SU-DHL-6 (cell line): ENCODE data around the gene TMEM187.

Experiments used
- H2AFZ ChIP-seq: fragments of 200-600 bp; sonication (generic); 2 replicates; pipeline ENCODE4 v1.6.1; 2014; ENCODE audit warnings: low read depth, mild to moderate bottlenecking, moderate library complexity, mixed read lengths, antibody characterized with exemption, low read length; ENCODE audit not compliant: severe bottlenecking
- H3F3A ChIP-seq: fragments of 200-600 bp; shearing (Covaris generic); 2 replicates; pipeline ENCODE4 v1.6.0; 2016; ENCODE audit warnings: antibody characterized with exemption, mild to moderate bottlenecking; ENCODE audit not compliant: insufficient read depth
- H3K27ac ChIP-seq: fragments of 200-600 bp; sonication (generic); 2 replicates; pipeline ENCODE4 v1.5.1; 2016; ENCODE audit warnings: low read depth, mild to moderate bottlenecking, low read length, moderate library complexity, mixed read lengths
- H3K27me3 ChIP-seq: fragments of 200-600 bp; sonication (generic), shearing (Covaris generic); 2 replicates; pipeline ENCODE4 v1.6.0; 2014; ENCODE audit warnings: mild to moderate bottlenecking, low read length
- H3K36me3 ChIP-seq: fragments of 200-600 bp; sonication (generic); 2 replicates; pipeline ENCODE4 v1.6.1; 2014; ENCODE audit warnings: mild to moderate bottlenecking, low read length, mixed read lengths
- H3K4me2 ChIP-seq: fragments of 300-600, 200-600 bp; shearing (Covaris generic), sonication (generic); 2 replicates; pipeline ENCODE4 v1.6.0; 2014; ENCODE audit warnings: low read length, low read depth, mild to moderate bottlenecking; ENCODE audit not compliant: poor library complexity, severe bottlenecking
- H3K4me3 ChIP-seq: fragments of 200-600 bp; sonication (generic); 2 replicates; pipeline ENCODE4 v1.5.1; 2014; ENCODE audit warnings: antibody characterized with exemption, low read length, mild to moderate bottlenecking, mixed read lengths; ENCODE audit not compliant: insufficient read depth, poor library complexity, severe bottlenecking
- H3K79me2 ChIP-seq: fragments of 200-600 bp; sonication (generic); 2 replicates; pipeline ENCODE4 v1.6.1; 2014; ENCODE audit warnings: mild to moderate bottlenecking, low read length, moderate library complexity; ENCODE audit not compliant: insufficient read depth
- H3K9ac ChIP-seq: fragments of 200-600 bp; sonication (generic); 2 replicates; pipeline ENCODE4 v1.7.0; 2014; ENCODE audit warnings: mild to moderate bottlenecking, low read length
- H3K9me2 ChIP-seq: fragments of 200-600 bp; sonication (generic); replicated peaks from 2 replicates; pipeline ENCODE4 v1.6.1; 2014; ENCODE audit warnings: low read length; ENCODE audit not compliant: insufficient read depth
- H3K9me3 ChIP-seq: fragments of 200-600 bp; sonication (generic); 2 replicates; pipeline ENCODE4 v1.6.1; 2014; ENCODE audit warnings: low read length, mixed read lengths; ENCODE audit not compliant: insufficient read depth
- H4K20me1 ChIP-seq: fragments of 200-600 bp; sonication (generic); 2 replicates; pipeline ENCODE4 v1.6.1; 2014; ENCODE audit warnings: low read depth, mild to moderate bottlenecking, antibody characterized with exemption, low read length, moderate library complexity, mixed read lengths
- EZH2phosphoT487 ChIP-seq: fragments of 200-600 bp; sonication (generic), shearing (Covaris generic); conservative IDR thresholded peaks from 2 replicates; pipeline ENCODE4 v1.6.1; 2018; ENCODE audit warnings: mild to moderate bottlenecking, antibody characterized with exemption, low read length, moderate library complexity, mixed read lengths
- TF ChIP-seq, protein P1 (sequence below): fragments of 200-600 bp; sonication (generic); IDR thresholded peaks from one replicate; pipeline ENCODE4 v1.5.1; 2017; ENCODE audit warnings: antibody characterized with exemption, mild to moderate bottlenecking, low read length, moderate library complexity; ENCODE audit not compliant: insufficient read depth, poor library complexity, severe bottlenecking

TMEM187 gene

DNA sequence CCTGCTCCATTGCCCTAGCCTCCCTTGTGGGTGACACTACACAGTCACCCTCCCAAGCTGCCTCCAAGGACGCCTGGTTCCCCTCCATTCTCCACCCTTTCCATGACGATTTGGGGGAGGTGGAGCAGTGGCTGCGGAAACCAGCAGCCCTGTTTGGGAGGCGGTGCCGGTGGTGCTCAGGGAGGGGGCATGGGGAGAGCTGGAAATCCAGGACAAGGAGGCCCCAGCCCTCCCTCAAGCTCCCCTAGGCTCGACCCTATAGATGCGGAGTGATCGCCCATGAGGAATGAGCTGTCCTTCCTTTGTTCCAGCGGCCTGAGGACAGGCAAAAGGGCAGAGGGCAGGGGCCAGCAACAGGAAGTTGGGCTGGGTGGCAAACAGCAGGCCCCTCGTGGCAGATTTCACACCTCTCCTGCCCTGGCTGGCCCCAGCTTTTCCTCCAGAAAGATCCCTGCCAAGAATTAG is 24.5 kb upstream of the TMEM187 start:
- H2AFZ ChIP-seq: no peak overlapping the region
- H3F3A ChIP-seq: peaks cover 8% of the 10 kb centered on the region
- H3K27ac ChIP-seq: no peak overlapping the region
- H3K9ac ChIP-seq: no peak overlapping the region
- H3K4me2 ChIP-seq: no peak overlapping the region
- no peaks in the 10 kb centered on the region for H3K9me2 ChIP-seq
- no peaks in the 10 kb centered on the region for H3K9me3 ChIP-seq
- H3K4me3 ChIP-seq: no peak overlapping the region
- no peaks in the 10 kb centered on the region for H4K20me1 ChIP-seq
- TF ChIP-seq, protein P1, sequence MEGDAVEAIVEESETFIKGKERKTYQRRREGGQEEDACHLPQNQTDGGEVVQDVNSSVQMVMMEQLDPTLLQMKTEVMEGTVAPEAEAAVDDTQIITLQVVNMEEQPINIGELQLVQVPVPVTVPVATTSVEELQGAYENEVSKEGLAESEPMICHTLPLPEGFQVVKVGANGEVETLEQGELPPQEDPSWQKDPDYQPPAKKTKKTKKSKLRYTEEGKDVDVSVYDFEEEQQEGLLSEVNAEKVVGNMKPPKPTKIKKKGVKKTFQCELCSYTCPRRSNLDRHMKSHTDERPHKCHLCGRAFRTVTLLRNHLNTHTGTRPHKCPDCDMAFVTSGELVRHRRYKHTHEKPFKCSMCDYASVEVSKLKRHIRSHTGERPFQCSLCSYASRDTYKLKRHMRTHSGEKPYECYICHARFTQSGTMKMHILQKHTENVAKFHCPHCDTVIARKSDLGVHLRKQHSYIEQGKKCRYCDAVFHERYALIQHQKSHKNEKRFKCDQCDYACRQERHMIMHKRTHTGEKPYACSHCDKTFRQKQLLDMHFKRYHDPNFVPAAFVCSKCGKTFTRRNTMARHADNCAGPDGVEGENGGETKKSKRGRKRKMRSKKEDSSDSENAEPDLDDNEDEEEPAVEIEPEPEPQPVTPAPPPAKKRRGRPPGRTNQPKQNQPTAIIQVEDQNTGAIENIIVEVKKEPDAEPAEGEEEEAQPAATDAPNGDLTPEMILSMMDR: no peak
- no peak for TF ChIP-seq EZH2phosphoT487
- no peaks in the 10 kb centered on the region for H3K27me3 ChIP-seq
- H3K36me3 ChIP-seq: peaks cover 4% of the 10 kb centered on the region; the same call in 1 of the 2 replicates
- no peaks in the 10 kb centered on the region for H3K79me2 ChIP-seq

DNA sequence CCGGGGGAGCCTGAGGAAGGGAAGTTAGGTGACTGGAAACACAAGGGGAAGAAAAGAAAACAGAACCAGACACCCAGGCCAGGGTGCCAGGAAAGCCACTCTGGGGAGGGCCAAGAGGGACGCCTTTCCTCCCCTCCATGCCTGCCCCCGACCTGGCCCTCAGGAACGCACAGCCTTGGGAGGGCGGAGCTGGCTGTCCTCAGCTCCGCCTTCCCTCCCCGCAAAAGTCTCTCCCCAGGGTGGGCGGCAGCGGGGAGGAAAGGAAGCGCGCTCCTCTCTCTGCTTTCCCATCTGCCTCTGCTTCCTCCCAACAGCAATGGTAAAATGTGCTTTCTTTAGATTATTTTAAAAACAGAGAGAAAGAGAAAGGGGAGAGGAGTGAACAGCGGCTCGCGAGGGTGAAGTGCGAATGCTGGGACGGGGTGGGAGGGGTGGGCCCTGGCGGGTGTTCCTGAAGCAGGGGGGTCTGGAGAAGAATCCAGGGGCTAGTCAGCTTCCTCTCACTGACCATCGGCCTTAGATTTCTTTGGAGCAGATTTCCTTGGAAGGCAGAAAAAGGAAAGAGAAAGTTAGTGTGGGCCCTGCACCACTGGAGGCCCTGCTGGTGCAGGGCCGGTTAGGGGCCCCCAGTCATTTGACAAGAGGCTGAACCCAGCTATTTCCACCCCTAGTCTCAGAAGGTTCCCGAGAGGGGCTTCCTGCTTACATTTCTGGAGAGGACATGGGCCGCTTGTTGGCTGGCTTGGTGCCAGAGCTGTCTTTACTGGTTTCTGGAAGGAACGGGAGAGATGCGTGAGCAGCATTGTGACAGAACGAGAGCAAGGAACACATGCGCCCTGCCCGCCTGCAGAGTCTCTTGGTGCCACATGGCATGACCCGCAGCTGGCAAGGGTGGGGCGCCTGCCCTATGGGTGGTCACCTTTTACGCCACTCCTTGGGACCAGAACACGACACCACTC is 23.4 kb upstream of the TMEM187 start:
- Histone ChIP-seq H3K79me2 (no peaks in the 10 kb centered on the region), H3K27ac (no peak overlapping the region), H3F3A (peaks cover 8% of the 10 kb centered on the region), H3K9me3 (no peaks in the 10 kb centered on the region), H3K4me2 (no peak overlapping the region), H2AFZ (no peak overlapping the region), H3K4me3 (no peak overlapping the region), H3K36me3 (peaks cover 6% of the 10 kb centered on the region; the same call in 1 of the 2 replicates), H3K27me3 (no peaks in the 10 kb centered on the region), H4K20me1 (no peaks in the 10 kb centered on the region), H3K9me2 (no peaks in the 10 kb centered on the region), H3K9ac (no peak overlapping the region)
- TF ChIP-seq EZH2phosphoT487: no peak
- TF ChIP-seq, protein P1: no peak

DNA sequence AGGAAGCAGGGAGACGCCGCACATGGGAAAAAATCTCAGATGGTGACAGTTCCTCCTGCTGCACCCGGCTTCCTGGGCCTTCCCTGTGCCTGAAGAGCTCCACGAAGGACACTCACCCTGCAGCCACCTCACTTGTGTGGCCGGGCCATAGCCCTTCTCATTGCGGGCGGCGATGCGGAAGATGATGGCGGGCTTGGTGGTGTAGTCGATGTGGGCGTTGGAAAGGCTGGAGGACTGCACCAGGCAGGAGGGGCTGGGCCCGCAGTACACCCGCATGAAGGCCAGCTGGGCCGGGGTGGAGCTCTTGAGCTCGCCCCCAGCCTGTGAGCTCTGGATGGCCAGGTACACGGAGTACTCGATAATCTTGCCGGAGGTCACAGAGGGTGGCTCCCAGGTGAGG is 22.4 kb upstream of the TMEM187 start:
- no peak overlapping the region for H2AFZ ChIP-seq
- no peak overlapping the region for H3K4me3 ChIP-seq
- no peak overlapping the region for H3K27ac ChIP-seq
- H3K27me3 ChIP-seq: no peaks in the 10 kb centered on the region
- H3K36me3 ChIP-seq: peaks cover 6% of the 10 kb centered on the region; the same call in 1 of the 2 replicates
- no peaks in the 10 kb centered on the region for H4K20me1 ChIP-seq
- no peaks in the 10 kb centered on the region for H3K79me2 ChIP-seq
- no peaks in the 10 kb centered on the region for H3K9me2 ChIP-seq
- peaks cover 8% of the 10 kb centered on the region for H3F3A ChIP-seq
- no peak for TF ChIP-seq EZH2phosphoT487
- TF ChIP-seq, protein P1: no peak
- no peak overlapping the region for H3K4me2 ChIP-seq
- H3K9me3 ChIP-seq: no peaks in the 10 kb centered on the region
- no peak overlapping the region for H3K9ac ChIP-seq
